DMS79 treated with DMSO at 0.1 percent for 48 hours (cell line): Measurements from ENCODE around the gene B4GALNT1.
"Not testable (repeated sequence)": the region's sequence is repeated elsewhere in the genome, so short reads cannot be mapped to it uniquely, and the experiment has no call there.

ENCODE experiments used
- DNase-seq: peaks from one replicate; lab custom pipeline; 2025; lab: John Stamatoyannopoulos, UW

B4GALNT1 gene

DNA sequence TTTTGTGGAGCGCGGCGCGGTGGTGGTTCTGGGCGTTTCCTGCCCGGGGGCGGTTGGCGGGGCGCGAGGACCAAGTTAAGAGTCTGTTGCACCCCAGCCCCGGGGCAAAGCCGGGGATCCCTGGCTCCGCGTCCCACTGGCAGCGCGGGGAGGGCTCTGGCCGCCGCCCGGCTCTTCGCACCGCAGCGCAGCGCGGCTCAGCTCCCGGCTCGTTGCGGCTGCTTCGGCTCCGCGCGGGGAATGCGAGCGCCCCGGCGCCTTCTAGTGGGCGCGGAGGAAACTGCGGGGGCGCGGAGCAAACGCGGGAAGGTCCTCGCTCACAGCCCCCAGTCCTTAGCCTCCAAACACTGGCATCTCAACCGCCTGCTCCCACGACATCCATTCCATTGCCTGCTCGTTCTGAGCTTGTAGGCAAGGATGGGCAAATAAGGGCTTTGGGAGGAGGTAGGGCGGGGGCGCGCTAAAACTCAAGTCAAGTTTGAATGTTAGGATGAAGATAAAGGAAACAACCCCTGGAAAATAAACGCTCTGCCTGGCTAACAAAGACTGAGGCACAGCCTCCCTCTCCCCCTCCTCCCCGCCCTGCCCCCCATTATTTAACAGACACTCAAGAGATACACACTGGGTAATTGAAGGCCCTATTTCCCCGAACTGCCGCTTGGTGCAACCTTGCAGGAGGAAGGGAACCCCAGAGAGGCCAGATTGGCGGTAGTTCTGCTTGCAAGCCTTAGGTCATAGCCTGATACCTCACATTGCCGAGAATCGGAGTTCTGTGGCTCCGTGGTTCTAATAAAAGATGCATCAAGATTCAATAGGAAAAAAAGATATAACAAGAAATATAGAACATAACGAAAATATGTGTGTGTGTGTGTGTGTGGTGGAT lies at the start of gene B4GALNT1:
TSS of gene B4GALNT1 (minus strand) at position 244 of the 883 bp plus-strand sequence. CDS start 1,069 bp downstream, outside the sequence.
- DNase-seq, result peak; percentile 49

- no peak for DNase-seq
Measured at GRCh38 chr12:57679697-57680096, 46.7 kb upstream of the B4GALNT1 start.

GRCh38 chr12:57677947-57678346 lies 44.9 kb upstream of the B4GALNT1 start:
- DNase-seq, result not testable (repeated sequence)

GRCh38 chr12:57674691-57675090 lies 41.7 kb upstream of the B4GALNT1 start:
- no peak for DNase-seq

GRCh38 chr12:57672801-57673200 lies 39.8 kb upstream of the B4GALNT1 start:
- no peak for DNase-seq

DNA sequence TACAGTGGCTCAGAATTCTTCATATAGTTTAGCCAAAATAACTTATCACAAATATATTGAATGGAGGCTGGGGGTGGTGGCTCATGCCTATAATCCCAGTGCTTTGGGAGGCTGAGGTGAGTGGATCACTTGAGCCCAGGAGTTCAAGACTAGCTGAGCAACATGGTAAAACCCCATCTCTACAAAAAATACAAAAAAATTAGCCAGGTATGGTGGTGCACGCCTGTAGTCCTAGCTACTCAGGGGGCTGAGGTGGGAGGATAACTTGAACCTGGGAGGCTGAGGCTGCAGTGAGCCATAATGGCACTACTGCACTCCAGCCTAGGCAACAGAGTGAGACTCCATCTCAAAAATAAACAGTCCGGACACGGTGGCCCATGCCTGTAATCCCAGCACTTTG lies 38.8 kb upstream of the B4GALNT1 start:
- not testable (repeated sequence) for DNase-seq

DNA sequence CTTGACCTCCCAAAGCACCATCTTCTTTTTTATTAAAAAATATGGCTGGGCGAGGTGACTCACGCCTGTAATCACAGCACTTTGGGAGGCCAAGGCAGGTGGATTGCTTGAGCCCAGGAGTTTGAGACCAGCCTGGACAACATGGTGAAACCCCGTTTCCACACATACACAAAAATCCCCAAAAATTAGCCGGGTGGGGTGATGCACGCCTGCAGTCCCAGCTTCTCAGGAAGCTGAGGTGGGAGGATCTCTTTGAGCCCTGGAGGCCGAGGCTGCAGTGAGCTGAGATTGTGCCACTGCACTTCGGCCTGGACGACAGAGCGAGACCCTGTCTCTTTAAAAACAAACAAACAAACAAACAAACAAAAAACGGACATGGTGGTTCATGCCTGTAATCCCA lies 36.7 kb upstream of the B4GALNT1 start:
- DNase-seq, result not testable (repeated sequence)

GRCh38 chr12:57666897-57667296 lies 33.9 kb upstream of the B4GALNT1 start:
- no peak for DNase-seq

DNA sequence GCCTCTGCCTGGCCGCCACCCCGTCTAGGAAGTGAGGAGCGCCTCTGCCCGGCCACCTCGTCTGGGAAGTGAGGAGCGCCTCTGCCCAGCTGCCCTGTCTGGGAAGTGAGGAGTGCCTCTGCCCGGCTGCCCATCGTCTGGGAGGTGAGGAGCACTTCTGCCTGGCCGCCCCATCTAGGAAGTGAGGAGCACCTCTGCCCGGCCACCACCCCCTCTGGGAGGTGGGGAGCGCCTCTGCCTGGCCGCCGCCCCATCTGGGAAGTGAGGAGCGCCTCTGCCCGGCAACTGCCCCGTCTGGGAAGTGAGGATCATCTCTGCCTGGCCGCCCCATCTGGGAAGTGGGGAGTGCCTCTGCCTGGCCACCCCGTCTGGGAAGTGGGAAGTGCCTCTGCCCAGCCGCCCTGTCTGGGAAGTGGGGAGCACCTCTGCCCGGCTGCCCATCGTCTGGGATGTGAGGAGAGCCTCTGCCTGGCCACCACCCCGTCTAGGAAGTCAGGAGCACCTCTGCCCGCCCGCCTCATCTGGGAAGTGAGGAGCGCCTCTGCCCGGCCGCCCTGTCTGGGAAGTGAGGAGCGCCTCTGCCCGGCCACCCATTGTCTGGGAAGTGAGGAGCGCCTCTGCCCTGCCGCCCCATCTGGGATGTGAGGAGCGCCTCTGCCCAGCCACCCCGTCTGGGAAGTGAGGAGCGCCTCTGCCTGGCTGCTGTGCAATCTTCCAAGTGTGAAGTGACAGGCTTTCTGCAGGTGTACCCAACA lies 32.2 kb upstream of the B4GALNT1 start:
- DNase-seq, result not testable (repeated sequence)

DNA sequence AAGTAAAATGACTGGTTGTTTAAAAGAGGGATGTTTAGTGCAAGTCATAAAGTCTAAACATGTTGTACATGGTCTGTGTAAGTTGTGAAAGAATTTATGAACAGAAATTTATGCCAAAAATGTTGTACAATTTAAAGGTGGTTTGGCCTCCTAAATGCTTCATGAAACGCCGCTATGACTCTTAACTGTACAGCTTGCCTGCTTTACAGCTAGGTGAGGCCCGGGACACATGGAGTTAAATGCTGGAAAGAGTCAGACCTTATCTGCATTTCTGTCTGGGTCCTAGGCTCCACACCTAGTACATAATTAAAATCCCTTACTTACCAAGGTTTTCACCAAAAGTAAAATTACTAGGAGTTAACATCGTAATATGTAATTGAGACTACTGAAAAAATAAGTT lies 28.4 kb upstream of the B4GALNT1 start:
- DNase-seq, result no peak

DNA sequence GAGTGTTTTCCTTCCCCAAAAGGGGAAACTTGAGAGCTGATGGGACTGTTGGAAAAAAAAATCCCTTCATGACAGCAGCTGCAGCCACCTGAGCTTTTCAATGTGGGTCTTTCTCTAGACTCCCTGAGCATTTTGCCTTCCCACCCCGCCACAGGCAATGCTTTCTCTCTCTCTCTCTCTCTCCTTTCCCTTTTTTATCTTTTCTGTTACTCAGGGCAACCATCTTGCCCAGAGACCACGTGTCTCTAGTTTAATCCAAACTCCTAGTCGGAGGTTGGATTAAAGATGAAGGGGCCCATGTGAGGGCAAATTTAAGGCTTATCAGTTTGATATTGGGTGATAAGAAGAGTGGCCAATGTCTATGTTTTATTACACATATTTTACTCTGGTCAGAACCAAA lies 25.9 kb upstream of the B4GALNT1 start:
- DNase-seq, result no peak

- DNase-seq, result peak; percentile 5
Measured at GRCh38 chr12:57657744-57658143, 24.7 kb upstream of the B4GALNT1 start.

GRCh38 chr12:57656408-57656807 lies 23.4 kb upstream of the B4GALNT1 start:
- DNase-seq, result not testable (repeated sequence)

DNA sequence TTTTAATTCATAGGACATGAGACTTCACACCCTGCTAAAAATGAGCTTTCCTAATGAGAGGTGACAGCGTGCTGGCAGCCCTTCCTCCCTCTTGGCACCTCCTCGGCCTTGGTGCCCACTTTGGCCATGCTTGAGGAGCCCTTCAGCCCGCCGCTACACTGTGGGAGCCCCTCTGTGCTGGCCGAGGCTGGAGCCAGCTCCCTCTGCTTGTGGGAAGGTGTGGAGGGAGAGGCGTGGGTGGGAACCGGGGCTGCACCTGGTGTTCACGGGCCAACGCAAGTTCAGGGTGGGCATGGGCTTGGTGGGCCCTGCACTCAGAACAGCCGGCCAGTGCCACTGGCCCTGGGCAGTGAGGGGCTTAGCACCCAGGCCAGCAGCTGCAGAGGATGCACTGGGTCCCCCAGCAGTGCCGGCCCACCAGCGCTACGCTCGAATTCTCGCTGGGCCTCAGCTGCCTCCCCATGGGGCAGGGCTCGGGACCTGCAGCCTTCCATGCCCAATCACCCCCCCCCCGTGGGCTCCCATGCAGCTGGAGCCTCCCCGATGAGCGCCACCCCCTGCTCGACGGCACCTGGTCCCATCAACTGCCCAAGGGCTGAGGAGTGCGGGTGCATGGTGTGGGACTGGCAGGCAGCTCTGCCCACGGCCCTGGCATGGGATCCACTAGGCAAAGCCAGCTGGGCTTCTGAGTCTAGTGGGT lies 22.7 kb upstream of the B4GALNT1 start:
- no peak for DNase-seq

- DNase-seq, result no peak
Measured at GRCh38 chr12:57654042-57654441, 21.0 kb upstream of the B4GALNT1 start.

GRCh38 chr12:57646659-57647049 lies 13.7 kb upstream of the B4GALNT1 start:
- DNase-seq, result not testable (repeated sequence)

- DNase-seq, result not testable (repeated sequence)
Measured at GRCh38 chr12:57645990-57646658, 13.1 kb upstream of the B4GALNT1 start.

DNA sequence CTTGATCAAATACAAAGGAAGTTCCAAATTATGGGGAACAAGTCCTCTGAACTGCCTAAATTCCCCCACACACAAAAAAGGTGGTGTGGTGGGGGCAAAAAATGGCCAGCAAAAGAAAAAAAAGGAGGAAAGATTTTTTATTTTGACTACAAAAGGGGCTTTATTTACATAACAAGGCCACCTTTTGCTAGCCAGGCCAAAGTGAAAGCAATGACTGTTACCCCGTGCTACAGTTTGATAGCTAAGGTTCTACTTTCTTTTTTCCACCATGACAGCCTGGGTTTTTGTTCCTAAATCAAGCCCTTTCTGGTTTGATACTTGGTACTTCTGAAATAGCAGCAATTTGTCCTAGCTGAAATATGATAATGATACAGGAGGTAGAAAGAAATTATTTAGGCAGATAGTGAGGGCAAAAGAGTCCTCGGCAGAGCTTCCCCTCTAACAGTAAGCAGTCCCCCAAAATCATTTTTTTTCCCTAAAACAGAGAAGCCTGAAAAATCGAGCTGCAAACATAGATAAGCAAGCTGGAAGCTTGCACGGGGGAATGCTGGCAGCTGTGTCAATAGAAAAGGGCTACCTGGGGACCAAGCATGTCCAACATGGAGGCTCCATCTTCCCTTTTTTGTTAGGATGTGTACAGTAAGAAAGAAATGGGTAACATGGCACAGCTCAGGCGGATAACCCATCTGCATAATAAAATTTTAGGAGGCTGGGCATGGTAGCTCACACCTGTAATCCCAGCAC lies 8.9 kb upstream of the B4GALNT1 start:
- no peak for DNase-seq

DNA sequence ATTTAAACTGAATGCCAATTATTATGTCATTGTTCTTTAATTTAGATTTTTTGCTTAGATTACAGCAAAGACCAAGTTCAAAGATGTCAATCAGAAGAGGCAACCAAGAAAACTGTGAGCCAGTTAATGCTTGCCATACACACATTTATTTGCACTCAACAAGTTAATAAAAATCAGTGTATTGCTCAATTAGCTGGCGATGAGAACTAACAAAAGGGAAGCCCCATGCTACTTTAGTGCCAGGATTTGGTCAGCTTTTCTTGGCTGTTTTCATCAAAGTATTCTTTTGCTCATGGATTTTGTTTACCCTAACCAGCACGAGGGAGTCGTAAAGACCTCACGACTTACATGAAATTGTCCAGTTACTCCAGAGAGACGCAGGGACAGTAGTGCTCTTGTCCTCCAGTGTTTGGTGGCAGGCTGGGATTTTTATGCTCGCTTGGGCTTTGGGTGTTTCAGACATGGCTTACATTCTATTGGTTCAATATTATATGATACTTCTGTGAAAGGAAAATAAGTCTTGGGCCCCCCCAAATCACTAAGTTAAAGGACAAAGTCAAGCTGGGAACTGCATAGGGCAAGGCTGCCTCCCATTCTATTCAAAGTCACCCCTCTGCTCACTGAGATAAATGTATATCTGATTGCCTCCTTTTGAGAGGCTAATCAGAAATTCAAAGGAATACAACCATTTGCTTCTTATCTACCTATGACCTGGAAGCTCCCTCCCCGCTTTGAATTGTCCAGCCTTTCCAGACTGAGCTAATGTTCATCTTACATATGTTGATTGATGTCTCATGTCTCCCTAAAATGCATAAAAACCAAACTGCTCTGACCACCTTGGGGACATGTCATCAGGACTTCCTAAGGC lies 7.4 kb upstream of the B4GALNT1 start:
- DNase-seq, result no peak

GRCh38 chr12:57638096-57638495 lies 5.1 kb upstream of the B4GALNT1 start:
- DNase-seq, result no peak
